Fibroblast of the aortic adventitia (primary cell): Measurements from ENCODE around the gene SH3PXD2A. TPM values are rescaled to one million over a fixed set of nuclear protein-coding genes. Genes with fewer than 3 reads are reported as not detected.

Experiments used
- DNase-seq: peaks from one replicate; pipeline ENCODE4 v3.0.0-alpha.2; 2010; ENCODE audit warnings: low read depth
- H3K4me3 ChIP-seq: 2 replicates; pipeline ENCODE4 v1.5.1; 2011; ENCODE audit warnings: low read depth, mild to moderate bottlenecking, control low read depth, low read length, moderate library complexity
- CTCF ChIP-seq: IDR thresholded peaks from 2 replicates; pipeline ENCODE4 v1.5.1; 2011; ENCODE audit warnings: mild to moderate bottlenecking, low read length, control low read depth, inconsistent platforms; ENCODE audit not compliant: insufficient read depth
- total RNA-seq: library from RNA; depleted of rRNA; stranded (reverse); fragments of >200 nt; gene quantifications from 2 replicates; pipeline ENCODE4 v1.2.3, GENCODE V29; 2012; ENCODE audit warnings: low replicate concordance

SH3PXD2A gene
- total RNA-seq, 1 donor = 20.4 TPM

DNA sequence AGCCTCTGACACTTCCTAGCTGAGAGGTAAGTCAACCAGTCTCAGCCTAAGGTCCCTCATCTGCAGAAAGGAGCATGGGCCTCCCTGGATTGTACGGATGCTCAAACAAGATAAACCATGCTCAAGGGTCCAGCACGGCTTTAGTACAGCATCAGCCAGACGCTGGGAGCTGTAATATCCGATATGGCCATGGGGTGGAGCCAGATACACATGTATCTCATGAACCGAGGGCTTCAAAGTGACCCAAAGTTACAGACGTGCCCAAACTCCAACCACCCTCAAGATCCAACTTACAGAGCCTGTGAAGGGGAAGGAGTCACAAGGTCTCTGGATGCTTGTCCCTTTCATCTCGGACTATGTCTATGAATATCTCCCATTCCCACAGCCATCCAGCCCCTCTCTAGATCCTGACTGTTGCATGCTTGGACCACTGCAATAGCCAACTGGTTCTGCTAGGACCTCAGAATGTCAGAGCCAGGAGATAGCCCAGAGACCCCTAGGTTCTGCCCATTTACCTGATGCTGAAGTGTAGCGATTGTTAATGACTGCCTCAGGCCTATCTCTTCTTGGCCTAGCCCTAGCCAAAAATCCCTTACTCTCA lies 142.4 kb downstream of the SH3PXD2A start:
- TF ChIP-seq CTCF = peak; percentile 77
- DNase-seq = peak; percentile 87
- no peak overlapping the region for H3K4me3 ChIP-seq

DNA sequence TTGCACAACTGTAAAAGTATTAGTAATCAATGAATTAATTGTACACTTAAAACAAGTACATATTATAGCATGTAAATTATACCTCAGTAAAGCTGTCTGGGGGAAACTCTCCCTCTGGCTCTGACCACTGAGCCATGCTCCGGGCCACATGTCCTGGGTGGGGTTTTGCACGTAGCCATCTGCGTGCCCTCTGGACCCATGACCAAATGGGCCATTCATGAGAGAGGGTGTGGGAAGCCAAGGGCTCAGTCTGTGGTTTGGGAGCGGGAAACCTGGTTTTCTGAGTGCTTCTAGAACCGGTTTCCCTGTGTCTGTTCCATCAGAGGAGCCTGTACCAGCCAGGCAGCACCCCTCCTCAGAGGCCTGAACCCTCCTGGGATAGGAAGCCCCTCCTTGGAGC lies 143.2 kb downstream of the SH3PXD2A start:
- TF ChIP-seq CTCF = no peak
- no peak overlapping the region for H3K4me3 ChIP-seq
- DNase-seq = no peak

DNA sequence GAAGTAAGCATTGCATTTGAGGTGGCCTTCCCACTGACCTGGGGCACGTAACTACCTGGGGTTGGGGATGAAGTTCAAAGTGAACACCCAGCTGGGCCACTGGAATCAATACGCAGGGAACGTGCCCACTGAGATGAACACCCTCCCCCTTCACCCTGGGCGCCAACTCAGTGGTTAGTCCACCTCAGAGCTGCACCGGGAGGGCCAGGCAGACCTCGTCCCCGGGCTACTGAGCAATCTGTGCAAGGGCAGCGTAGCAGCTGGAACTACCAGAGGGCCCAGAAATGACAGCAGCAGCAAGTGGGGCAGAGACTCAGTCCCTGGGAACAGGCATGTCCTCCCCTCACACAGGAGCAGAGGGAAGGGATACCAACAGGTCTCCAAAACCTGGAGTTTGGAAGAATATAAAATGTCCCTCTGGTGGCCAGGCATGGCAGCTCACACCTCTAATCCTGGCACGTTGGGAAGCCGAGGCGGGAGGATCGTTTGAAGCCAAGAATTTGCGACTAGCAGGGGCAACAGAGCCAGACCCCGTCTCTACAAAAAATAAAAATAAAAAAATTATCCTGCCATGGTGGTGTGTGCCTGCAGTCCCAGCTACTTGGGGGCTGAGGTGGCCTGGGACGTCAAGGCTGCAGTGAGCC lies 143.9 kb downstream of the SH3PXD2A start:
- no peak overlapping the region for H3K4me3 ChIP-seq
- DNase-seq = no peak
- peak; percentile 27 for TF ChIP-seq CTCF

DNA sequence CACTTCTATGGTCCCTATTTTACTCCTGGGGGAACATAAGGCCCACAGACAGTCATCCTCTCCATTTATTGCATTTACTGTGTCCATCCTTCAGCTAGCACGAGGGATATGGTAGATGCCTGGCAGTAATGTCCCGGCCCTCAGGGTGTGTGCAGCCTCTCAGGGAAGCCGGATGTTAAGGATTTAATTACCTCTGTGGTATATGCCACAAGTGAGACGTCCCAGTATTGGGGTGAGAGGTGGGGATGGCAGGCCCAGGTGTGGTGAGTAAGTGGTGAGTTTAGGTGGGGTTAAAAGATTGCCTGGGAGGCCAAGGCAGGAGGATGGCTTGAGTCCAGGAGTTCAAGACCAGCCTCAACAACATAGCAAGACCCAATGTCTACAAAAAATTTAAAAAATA lies 144.9 kb downstream of the SH3PXD2A start:
- no peak overlapping the region for H3K4me3 ChIP-seq
- no peak for DNase-seq
- TF ChIP-seq CTCF = no peak

DNA sequence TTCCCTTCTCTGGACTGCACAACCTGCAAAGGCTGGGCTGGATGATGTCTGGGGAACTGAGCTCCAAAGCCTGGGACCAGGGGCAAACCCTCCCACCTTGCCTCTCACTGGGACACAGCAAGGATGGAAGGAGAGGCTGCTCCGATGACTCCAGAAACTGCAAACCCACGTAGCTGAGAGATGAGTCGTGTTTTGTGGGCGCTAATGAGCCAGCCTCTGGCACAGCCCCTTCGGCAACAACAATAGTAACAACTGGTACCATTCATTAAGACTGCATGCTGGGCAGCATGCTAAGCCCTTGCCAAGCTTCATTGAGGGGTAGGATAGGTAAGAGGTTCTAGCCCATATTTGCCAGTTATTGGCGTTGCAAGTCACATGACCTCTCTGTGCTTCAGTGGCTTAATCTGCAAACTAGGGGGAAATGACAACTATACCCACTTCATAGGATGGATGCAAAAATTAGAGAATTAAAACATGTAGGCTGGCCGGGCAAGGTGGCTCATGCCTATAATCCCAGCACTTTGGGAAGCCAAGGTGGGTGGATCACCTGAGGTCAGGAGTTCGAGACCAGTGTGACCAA lies 145.9 kb downstream of the SH3PXD2A start:
- H3K4me3 ChIP-seq = no peak overlapping the region
- no peak for TF ChIP-seq CTCF
- peak; percentile 59 for DNase-seq

DNA sequence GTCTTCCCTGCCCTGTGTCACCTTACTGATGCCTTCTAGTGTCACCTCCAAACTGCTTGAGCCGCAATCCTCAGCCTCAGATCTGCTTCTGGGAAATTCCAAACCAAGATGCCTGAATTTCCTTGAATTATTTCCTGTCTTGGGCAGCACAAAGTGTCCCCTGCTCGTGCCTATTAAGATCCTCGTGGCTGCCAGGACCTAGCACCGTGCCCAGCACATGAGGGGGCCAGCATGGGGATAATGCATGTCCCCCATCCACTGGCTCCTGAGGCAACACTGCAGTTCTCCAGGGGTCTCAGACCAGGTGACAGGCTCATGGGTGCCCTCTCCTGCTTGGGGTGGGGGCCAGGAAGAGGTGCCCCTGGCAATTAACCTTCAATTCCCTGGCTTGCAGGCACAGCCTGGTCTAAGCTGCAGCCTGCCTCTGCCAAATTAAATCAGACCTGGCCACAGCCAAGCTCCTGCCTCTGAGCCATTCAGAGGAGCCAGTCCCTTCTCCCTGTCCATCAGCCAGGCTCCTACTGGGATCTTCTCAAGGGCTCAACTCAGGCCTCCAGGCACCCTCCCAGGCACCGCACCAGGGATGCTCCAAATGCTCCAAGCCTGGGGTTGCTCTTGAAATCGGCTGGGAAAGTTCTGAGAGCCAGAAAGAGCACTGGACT lies 146.6 kb downstream of the SH3PXD2A start:
- no peak for TF ChIP-seq CTCF
- no peak for DNase-seq

More for the DNA sequence above, 146.6 kb downstream of the SH3PXD2A start:
- no peak overlapping the region for H3K4me3 ChIP-seq
